ENCODE measurements around the gene HPRT1. TPM values are rescaled to one million over a fixed set of nuclear protein-coding genes. Genes with fewer than 3 reads are reported as not detected.
A peak's percentile ranks its signal among the peaks of the same experiment; 100 is the strongest.

Gene HPRT1
- polyA plus RNA-seq (2013, experiment 1 of 2): 46.7 TPM
- polyA plus RNA-seq (2013, experiment 2 of 2): 50.6 TPM

- Histone ChIP-seq H3K27me3 (ENCODE audit: insufficient read depth, low read length, poor library complexity) (no peaks in the 10 kb centered on the region), H3K9ac (ENCODE audit: low read length) (peak within 1 kb of the TSS; percentile 75), H3K4me1 (ENCODE audit: control insufficient read depth, low read depth, low read length) (no peaks in the 10 kb centered on the region), H3K4me3 (ENCODE audit: low read length) (peak within 1 kb of the TSS; percentile 55), H3K18ac (ENCODE audit: low read length) (peak within 1 kb of the TSS; percentile 97), H3K4ac (ENCODE audit: low read depth, low read length) (peak within 1 kb of the TSS; percentile 43), H2BK120ac (ENCODE audit: low read depth, low read length) (peak within 1 kb of the TSS; percentile 45), H2AK5ac (ENCODE audit: low read length) (no peak within 1 kb of the TSS), H3K79me1 (ENCODE audit: low read length) (no peaks in the 10 kb centered on the region), H3K36me3 (ENCODE audit: control insufficient read depth, insufficient read depth, low read length) (no peaks in the 10 kb centered on the region), H3K4me2 (ENCODE audit: low read length) (peak within 1 kb of the TSS; percentile 53), H4K8ac (ENCODE audit: low read depth, low read length) (no peak within 1 kb of the TSS), H3K79me2 (ENCODE audit: control insufficient read depth, insufficient read depth, low read length) (peaks cover 13% of the 10 kb centered on the region), H3K27ac (ENCODE audit: low read depth, low read length) (peak within 1 kb of the TSS; percentile 44), H4K5ac (ENCODE audit: low read length) (no peak within 1 kb of the TSS), H2BK5ac (ENCODE audit: low read length) (no peak within 1 kb of the TSS), H3K56ac (ENCODE audit: low read length) (peak within 1 kb of the TSS; percentile 79), H2BK15ac (replicated peaks; ENCODE audit: low read depth) (no peak within 1 kb of the TSS), H3K23ac (ENCODE audit: low read length) (no peak within 1 kb of the TSS)
- WGBS (ENCODE audit: extremely low coverage, insufficient coverage, low lambda C conversion rate): no CpG with 5 or more reads among the region's 85 CpGs
- peak; percentile 77 for DNase-seq
Observed at GRCh38 chrX:134460005-134460861, at the start of gene HPRT1. Gene HPRT1, plus strand, starts transcription at chrX:134460165. Its CDS starts 147 bp downstream, at chrX:134460312.

GRCh38 chrX:134416087-134416486 is 43.9 kb upstream of the HPRT1 start:
- Histone ChIP-seq H2BK15ac (replicated peaks; ENCODE audit: low read depth) (no peak overlapping the region), H3K18ac (ENCODE audit: low read length) (no peak overlapping the region), H3K36me3 (ENCODE audit: control insufficient read depth, insufficient read depth, low read length) (no peaks in the 10 kb centered on the region), H2AK5ac (ENCODE audit: low read length) (no peak overlapping the region), H3K56ac (ENCODE audit: low read length) (no peak overlapping the region), H2BK5ac (ENCODE audit: low read length) (no peak overlapping the region), H3K79me1 (ENCODE audit: low read length) (no peaks in the 10 kb centered on the region), H3K27ac (ENCODE audit: low read depth, low read length) (no peak overlapping the region), H3K9ac (ENCODE audit: low read length) (no peak overlapping the region), H3K4me2 (ENCODE audit: low read length) (no peak overlapping the region), H3K79me2 (ENCODE audit: control insufficient read depth, insufficient read depth, low read length) (no peaks in the 10 kb centered on the region), H2BK120ac (ENCODE audit: low read depth, low read length) (no peak overlapping the region), H3K4ac (ENCODE audit: low read depth, low read length) (no peak overlapping the region), H3K4me3 (ENCODE audit: low read length) (no peak overlapping the region), H3K23ac (ENCODE audit: low read length) (no peak overlapping the region), H4K8ac (ENCODE audit: low read depth, low read length) (no peak overlapping the region), H3K4me1 (ENCODE audit: control insufficient read depth, low read depth, low read length) (no peaks in the 10 kb centered on the region), H3K27me3 (ENCODE audit: insufficient read depth, low read length, poor library complexity) (no peaks in the 10 kb centered on the region), H4K5ac (ENCODE audit: low read length) (no peak overlapping the region)
- no peak for DNase-seq
- WGBS (ENCODE audit: extremely low coverage, insufficient coverage, low lambda C conversion rate): no CpG with 5 or more reads among the region's 5 CpGs

DNA sequence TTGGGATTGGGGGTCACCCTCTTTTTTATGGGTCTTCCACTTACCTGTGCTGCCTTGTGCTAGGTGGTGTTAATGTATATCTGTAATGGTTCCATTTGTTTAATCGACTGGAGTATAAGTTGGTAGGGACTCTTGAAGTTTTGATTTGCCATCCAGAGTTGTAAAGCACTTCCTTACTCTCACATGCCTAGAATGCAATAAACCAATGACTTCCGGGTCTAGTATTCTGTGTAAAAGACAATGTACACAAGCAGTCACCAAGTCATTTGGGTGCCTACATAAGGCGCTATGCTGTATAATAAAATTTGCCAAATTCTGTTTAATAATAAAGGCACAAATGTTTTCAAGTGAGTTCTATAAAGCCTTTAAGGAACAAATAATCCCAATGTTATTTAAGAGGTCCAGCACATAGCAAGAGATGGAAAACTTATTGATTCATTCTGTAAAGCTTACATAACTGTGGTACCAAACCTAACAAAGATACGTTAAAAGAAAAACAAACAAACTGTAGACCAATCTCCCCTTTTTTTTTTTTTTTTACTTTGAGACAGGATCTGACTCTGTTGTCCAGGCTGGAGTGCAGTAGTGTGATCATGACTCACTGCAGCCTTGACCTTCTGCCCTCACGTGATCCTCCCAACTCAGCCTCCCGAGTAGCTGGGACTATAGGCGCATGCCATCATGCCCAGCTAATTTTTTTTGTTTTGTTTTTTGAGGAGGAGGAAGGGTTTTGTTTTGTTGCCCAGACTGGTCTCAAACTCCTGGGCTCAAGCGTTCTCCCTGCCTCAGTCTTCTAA is 41.5 kb upstream of the HPRT1 start:
- no peaks in the 10 kb centered on the region for H3K27me3 ChIP-seq (ENCODE audit: insufficient read depth, low read length, poor library complexity)
- H4K8ac ChIP-seq (ENCODE audit: low read depth, low read length): no peak overlapping the region
- no peak overlapping the region for H3K4me3 ChIP-seq (ENCODE audit: low read length)
- H3K4me1 ChIP-seq (ENCODE audit: control insufficient read depth, low read depth, low read length): no peaks in the 10 kb centered on the region
- H3K79me1 ChIP-seq (ENCODE audit: low read length): no peaks in the 10 kb centered on the region
- no CpG with 5 or more reads among the region's 8 CpGs for WGBS (ENCODE audit: extremely low coverage, insufficient coverage, low lambda C conversion rate)
- H2BK15ac ChIP-seq (replicated peaks; ENCODE audit: low read depth): no peak overlapping the region
- no peak overlapping the region for H3K23ac ChIP-seq (ENCODE audit: low read length)
- H3K56ac ChIP-seq (ENCODE audit: low read length): no peak overlapping the region
- no peak overlapping the region for H4K5ac ChIP-seq (ENCODE audit: low read length)
- H2AK5ac ChIP-seq (ENCODE audit: low read length): no peak overlapping the region
- DNase-seq: no peak
- no peak overlapping the region for H3K18ac ChIP-seq (ENCODE audit: low read length)
- no peak overlapping the region for H3K4ac ChIP-seq (ENCODE audit: low read depth, low read length)
- no peaks in the 10 kb centered on the region for H3K79me2 ChIP-seq (ENCODE audit: control insufficient read depth, insufficient read depth, low read length)
- H3K9ac ChIP-seq (ENCODE audit: low read length): no peak overlapping the region
- no peak overlapping the region for H2BK5ac ChIP-seq (ENCODE audit: low read length)
- H2BK120ac ChIP-seq (ENCODE audit: low read depth, low read length): no peak overlapping the region
- no peak overlapping the region for H3K4me2 ChIP-seq (ENCODE audit: low read length)
- no peak overlapping the region for H3K27ac ChIP-seq (ENCODE audit: low read depth, low read length)
- no peaks in the 10 kb centered on the region for H3K36me3 ChIP-seq (ENCODE audit: control insufficient read depth, insufficient read depth, low read length)

DNA sequence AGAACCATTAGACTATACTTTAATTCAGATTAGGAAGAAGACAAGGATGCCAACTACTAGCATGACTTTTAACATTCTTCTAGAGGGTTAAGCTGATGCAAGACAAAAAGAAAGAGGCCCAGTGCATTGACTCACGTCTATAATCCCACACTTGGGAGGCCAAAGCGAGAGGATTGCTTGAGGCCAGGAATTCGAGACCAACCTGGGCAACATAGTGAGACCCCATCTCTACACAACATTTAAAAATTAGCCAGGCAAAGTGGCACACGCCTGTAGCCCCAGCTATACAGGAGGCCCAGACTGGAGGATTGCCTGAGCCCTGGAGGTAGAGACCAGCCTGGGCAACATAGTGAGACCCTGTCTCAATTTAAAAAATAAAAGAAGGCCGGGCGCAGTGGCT is 40.2 kb upstream of the HPRT1 start:
- no CpG with 5 or more reads among the region's 6 CpGs for WGBS (ENCODE audit: extremely low coverage, insufficient coverage, low lambda C conversion rate)
- H3K4me1 ChIP-seq (ENCODE audit: control insufficient read depth, low read depth, low read length): no peaks in the 10 kb centered on the region
- no peak overlapping the region for H2BK120ac ChIP-seq (ENCODE audit: low read depth, low read length)
- no peak overlapping the region for H3K9ac ChIP-seq (ENCODE audit: low read length)
- H3K56ac ChIP-seq (ENCODE audit: low read length): no peak overlapping the region
- H2AK5ac ChIP-seq (ENCODE audit: low read length): no peak overlapping the region
- H3K18ac ChIP-seq (ENCODE audit: low read length): no peak overlapping the region
- H3K79me2 ChIP-seq (ENCODE audit: control insufficient read depth, insufficient read depth, low read length): no peaks in the 10 kb centered on the region
- H3K36me3 ChIP-seq (ENCODE audit: control insufficient read depth, insufficient read depth, low read length): no peaks in the 10 kb centered on the region
- H3K4ac ChIP-seq (ENCODE audit: low read depth, low read length): no peak overlapping the region
- H2BK15ac ChIP-seq (replicated peaks; ENCODE audit: low read depth): no peak overlapping the region
- DNase-seq: no peak
- H3K4me3 ChIP-seq (ENCODE audit: low read length): no peak overlapping the region
- no peaks in the 10 kb centered on the region for H3K27me3 ChIP-seq (ENCODE audit: insufficient read depth, low read length, poor library complexity)
- no peak overlapping the region for H3K27ac ChIP-seq (ENCODE audit: low read depth, low read length)
- no peak overlapping the region for H3K4me2 ChIP-seq (ENCODE audit: low read length)
- no peak overlapping the region for H3K23ac ChIP-seq (ENCODE audit: low read length)
- no peak overlapping the region for H2BK5ac ChIP-seq (ENCODE audit: low read length)
- H4K8ac ChIP-seq (ENCODE audit: low read depth, low read length): no peak overlapping the region
- H4K5ac ChIP-seq (ENCODE audit: low read length): no peak overlapping the region
- no peaks in the 10 kb centered on the region for H3K79me1 ChIP-seq (ENCODE audit: low read length)

GRCh38 chrX:134423606-134424005 is 36.4 kb upstream of the HPRT1 start:
- no peak overlapping the region for H3K4me2 ChIP-seq (ENCODE audit: low read length)
- H3K18ac ChIP-seq (ENCODE audit: low read length): no peak overlapping the region
- H3K27me3 ChIP-seq (ENCODE audit: insufficient read depth, low read length, poor library complexity): no peaks in the 10 kb centered on the region
- no CpG with 5 or more reads among the region's 5 CpGs for WGBS (ENCODE audit: extremely low coverage, insufficient coverage, low lambda C conversion rate)
- no peak overlapping the region for H2BK15ac ChIP-seq (replicated peaks; ENCODE audit: low read depth)
- no peak overlapping the region for H4K8ac ChIP-seq (ENCODE audit: low read depth, low read length)
- no peak for DNase-seq
- H3K4ac ChIP-seq (ENCODE audit: low read depth, low read length): no peak overlapping the region
- H2AK5ac ChIP-seq (ENCODE audit: low read length): no peak overlapping the region
- no peak overlapping the region for H4K5ac ChIP-seq (ENCODE audit: low read length)
- no peak overlapping the region for H3K56ac ChIP-seq (ENCODE audit: low read length)
- H3K36me3 ChIP-seq (ENCODE audit: control insufficient read depth, insufficient read depth, low read length): no peaks in the 10 kb centered on the region
- H3K9ac ChIP-seq (ENCODE audit: low read length): no peak overlapping the region
- no peaks in the 10 kb centered on the region for H3K4me1 ChIP-seq (ENCODE audit: control insufficient read depth, low read depth, low read length)
- H3K79me2 ChIP-seq (ENCODE audit: control insufficient read depth, insufficient read depth, low read length): no peaks in the 10 kb centered on the region
- H3K4me3 ChIP-seq (ENCODE audit: low read length): no peak overlapping the region
- H3K23ac ChIP-seq (ENCODE audit: low read length): no peak overlapping the region
- no peak overlapping the region for H2BK5ac ChIP-seq (ENCODE audit: low read length)
- no peak overlapping the region for H3K27ac ChIP-seq (ENCODE audit: low read depth, low read length)
- H2BK120ac ChIP-seq (ENCODE audit: low read depth, low read length): no peak overlapping the region
- no peaks in the 10 kb centered on the region for H3K79me1 ChIP-seq (ENCODE audit: low read length)
